Stimulated activated CD8-positive, alpha-beta memory T cell treated with anti-CD3 and anti-CD28 coated beads, Interleukin-12 subunit alpha, Interleukin-12 subunit beta, amount 100 ng/mL, for 24 hours (primary cell): ENCODE results near the gene POLR2E.

Experiments used
- DNase-seq: peaks from one replicate; pipeline ENCODE4 v3.0.0-alpha.2; 2020; ENCODE audit errors: extremely low read depth

The POLR2E gene

DNA sequence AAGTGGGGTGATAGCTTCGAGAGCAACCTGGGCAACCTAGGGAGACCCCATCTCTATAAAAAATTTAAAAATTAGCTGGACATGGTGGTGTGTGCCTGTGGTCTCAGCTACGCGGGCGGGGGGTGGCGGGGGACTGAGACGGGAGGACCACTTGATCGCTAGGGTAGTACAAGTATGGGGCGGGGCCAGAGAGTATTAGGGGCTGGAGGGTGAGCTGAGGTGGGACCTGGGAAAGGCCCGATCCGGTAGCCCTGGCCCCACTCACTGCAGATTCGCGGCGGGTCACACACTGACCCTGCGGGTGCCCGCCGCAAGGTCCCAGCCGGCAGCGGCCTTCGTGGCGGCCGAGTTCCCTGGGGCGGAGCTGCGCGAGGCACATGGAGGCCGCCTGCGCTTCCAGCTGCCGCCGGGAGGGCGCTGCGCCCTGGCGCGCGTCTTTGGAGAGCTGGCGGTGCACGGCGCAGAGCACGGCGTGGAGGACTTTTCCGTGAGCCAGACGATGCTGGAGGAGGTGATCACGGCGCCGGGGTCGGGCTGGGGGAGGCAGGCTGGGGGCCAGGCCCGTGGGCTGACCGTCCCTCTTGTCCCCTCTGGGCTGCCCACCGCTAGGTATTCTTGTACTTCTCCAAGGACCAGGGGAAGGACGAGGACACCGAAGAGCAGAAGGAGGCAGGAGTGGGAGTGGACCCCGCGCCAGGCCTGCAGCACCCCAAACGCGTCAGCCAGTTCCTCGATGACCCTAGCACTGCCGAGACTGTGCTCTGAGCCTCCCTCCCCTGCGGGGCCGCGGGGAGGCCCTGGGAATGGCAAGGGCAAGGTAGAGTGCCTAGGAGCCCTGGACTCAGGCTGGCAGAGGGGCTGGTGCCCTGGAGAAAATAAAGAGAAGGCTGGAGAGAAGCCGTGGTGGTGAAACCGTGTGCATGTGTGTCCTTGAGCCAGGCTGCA is 30.2 kb downstream of the POLR2E start:
- no peak for DNase-seq

DNA sequence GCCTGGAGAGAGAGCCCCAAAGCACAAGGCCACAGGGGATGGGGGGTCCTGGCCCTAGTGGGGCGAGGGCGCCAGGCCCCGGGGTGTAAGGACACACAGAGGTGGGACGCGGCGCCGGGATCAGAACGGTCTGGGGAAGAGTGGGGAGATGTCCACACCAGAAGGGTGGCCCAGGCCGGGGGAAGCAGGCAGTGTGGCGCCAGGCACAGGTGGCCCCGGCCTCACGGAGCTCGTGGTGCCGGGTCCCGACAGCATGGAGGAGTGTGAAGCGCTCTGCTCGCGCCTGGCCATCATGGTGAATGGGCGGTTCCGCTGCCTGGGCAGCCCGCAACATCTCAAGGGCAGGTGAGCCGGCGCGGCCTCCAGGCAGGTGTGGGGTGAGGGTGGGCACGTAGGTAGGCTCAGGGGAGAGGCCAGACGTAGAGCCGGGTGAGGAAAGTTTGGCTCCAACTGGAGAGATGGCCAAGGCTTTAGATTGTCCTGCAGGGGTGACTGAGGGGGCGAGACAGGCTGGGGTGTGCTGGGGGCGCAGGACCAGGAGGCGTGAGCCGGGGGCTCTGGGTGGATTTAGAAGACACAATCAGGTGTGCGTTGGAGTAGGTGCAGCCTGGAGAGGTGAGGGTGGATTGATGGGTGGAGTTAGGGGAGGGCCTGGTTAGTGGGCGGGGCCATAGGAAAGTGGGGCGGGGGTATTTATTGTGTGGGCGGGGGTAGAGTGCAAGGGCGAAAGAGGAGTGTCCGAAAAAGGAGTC is 31.1 kb downstream of the POLR2E start:
- no peak for DNase-seq

DNA sequence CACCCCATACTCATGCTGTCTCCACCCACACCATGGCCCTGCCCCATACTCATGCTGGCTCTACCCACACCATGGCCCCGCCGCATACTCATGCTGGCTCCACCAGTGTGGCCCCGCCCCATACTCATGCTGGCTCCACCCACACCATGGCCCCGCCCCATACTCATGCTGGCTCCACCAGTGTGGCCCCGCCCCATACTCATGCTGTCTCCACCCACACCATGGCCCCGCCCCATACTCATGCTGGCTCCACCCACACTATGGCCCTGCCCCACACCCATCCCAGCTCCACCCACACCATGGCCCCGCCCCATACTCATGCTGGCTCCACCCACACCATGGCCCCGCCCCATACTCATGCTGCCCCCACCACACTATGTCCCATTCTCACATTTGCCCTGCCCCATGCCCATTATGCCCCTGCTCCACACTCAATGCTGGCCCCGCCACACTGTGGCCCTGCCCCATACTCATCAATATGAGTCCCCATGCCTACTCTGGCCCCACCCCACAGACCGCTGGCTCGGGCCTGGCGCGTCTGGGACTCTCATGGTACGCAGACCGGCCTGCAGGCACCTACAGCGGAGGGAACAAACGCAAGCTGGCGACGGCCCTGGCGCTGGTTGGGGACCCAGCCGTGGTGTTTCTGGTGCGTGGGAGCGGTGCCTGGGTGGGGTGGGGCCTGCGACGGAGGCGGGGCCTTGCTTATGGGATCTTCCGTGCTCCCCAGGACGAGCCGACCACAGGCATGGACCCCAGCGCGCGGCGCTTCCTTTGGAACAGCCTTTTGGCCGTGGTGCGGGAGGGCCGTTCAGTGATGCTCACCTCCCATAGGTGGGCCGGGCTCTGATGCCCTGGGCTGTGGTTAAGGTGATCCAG is 31.9 kb downstream of the POLR2E start:
- no peak for DNase-seq

DNA sequence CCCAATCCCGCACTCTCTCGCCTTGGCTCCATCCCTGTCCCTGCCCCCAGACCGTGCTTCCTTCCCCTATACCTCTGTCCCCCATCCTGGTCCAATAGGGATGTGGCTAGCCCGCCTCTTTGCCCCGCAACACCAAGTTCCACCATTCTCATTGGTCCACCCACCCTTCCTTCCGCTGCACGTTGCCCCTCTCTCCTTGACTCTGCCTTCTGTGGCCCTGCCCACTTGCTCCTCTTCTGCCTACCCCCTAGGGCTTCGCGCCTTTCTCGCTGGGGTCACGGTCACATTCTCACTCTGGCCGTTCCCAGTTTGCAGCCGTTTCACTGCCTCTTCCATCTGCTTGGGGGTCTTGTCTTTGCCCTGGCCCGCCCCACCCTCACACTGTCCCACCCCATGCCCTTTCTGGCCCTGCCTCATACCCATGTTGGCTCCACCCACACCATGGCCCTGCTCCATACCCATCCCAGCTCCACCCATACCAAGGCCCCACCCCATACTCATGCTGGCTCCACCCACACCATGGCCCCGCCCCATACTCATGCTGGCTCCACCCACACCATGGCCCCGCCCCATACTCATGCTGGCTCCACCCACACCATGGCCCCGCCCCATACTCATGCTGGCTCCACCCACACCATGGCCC is 32.7 kb downstream of the POLR2E start:
- no peak for DNase-seq

DNA sequence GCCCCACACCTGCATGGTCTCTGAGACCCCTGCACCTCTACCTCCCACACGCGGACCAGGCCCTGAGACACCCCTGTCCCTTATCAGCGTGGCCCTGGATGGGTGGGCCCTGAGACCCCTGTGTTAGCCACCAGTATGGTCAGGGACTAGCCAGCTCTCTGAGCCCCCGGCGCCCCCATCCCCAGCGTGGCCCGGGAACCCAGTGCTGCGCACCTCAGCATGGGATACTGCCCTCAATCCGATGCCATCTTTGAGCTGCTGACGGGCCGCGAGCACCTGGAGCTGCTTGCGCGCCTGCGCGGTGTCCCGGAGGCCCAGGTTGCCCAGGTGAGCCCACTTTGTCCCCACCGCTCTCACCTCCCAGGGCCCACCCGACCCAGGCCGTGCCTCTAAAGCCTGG is 33.2 kb downstream of the POLR2E start:
- DNase-seq, result no peak

DNA sequence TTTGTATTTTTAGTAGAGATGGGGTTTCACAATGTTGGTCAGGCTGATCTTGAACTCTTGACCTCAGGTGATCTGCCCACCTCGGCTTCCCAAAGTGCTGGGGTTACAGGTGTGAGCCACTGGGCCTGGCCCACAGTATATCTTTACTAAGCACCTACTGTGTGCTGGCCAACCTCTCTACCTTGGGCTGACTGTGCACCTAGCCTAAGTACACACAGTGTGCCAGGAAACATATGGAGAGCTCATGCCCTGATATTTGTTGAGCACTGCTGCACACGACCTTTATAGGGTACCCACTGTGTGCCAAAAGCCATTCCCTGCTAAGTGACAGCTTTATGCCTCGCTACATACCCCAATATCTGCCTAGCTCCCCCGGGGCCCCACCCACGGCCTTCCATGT is 34.5 kb downstream of the POLR2E start:
- no peak for DNase-seq

DNA sequence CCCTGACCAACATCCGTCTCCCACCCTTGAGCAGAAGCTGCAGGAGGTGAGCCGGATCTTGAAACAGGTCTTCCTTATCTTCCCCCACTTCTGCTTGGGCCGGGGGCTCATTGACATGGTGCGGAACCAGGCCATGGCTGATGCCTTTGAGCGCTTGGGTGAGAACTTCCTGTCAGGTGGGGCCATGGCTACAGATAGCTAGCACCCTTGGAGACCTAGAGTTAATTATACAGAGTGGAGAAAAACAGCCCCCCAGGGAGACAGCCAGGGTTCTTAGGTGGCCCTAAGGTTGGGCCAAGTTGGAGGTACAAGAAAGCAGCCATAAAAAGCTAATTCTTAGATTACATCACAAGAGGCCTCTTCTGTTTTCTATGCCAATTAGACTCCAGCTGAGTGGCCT is 37.1 kb downstream of the POLR2E start:
- no peak for DNase-seq

DNA sequence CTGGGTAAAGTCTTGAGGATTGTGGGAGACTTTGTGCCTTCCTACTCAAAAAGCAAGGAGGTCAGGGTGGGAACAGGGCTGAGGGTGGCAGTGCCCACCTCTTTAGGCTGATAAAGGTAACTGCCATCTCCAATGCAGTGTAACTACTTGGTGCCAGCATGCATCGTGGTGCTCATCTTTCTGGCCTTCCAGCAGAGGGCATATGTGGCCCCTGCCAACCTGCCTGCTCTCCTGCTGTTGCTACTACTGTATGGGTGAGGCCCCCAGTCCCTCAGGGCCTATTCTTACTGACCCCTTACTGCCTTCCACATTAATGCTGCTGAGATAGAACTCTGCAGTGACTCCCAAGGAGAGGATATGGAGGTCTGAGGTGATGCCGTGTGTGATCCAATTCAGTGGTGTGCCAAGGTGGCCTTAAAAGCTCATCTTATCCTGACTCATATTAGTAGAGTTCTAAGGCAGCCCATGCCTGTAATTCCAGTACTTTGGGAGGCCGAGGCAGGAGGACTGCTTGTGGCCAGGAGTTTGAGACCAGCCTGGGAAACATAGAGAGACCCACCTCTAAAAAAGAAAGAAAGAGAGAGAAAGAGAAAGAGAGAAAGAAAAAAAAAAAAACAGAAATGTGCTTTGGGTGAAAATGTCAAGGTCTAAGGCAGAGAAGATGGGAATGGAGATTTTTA is 37.9 kb downstream of the POLR2E start:
- DNase-seq, result no peak

DNA sequence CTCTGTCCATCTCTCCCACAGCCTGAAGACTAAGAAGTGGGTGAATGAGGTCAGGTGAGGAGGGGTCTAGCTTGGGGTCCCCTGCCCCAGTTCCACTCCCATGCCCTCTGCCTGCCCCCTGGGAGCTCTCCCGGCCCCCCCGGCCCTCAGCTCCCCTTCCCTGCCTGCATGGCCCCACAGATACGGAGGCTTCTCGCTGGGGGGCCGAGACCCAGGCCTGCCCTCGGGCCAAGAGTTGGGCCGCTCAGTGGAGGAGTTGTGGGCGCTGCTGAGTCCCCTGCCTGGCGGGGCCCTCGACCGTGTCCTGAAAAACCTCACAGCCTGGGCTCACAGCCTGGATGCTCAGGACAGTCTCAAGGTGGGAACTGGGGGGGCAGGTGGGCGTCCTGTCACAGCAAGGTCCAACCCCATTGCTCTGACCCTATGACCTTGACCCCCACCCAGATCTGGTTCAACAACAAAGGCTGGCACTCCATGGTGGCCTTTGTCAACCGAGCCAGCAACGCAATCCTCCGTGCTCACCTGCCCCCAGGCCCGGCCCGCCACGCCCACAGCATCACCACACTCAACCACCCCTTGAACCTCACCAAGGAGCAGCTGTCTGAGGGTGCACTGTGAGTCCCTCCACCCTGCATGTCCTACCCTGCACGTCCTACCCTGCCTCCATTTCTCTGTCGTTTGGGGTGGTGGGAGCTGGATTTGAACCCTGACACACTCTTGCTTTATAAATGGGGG is 39.1 kb downstream of the POLR2E start:
- DNase-seq, result no peak

DNA sequence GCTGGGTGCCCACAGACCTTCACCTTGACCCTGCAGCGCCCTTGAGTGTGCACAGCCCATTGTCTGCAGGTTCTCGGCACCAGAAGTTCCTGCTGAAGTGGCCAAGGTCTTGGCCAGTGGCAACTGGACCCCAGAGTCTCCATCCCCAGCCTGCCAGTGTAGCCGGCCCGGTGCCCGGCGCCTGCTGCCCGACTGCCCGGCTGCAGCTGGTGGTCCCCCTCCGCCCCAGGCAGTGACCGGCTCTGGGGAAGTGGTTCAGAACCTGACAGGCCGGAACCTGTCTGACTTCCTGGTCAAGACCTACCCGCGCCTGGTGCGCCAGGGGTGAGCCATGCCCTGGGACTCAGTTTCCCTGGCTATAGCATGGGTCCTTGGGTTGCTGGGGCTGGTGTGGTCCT is 40.1 kb downstream of the POLR2E start:
- DNase-seq, result no peak

DNA sequence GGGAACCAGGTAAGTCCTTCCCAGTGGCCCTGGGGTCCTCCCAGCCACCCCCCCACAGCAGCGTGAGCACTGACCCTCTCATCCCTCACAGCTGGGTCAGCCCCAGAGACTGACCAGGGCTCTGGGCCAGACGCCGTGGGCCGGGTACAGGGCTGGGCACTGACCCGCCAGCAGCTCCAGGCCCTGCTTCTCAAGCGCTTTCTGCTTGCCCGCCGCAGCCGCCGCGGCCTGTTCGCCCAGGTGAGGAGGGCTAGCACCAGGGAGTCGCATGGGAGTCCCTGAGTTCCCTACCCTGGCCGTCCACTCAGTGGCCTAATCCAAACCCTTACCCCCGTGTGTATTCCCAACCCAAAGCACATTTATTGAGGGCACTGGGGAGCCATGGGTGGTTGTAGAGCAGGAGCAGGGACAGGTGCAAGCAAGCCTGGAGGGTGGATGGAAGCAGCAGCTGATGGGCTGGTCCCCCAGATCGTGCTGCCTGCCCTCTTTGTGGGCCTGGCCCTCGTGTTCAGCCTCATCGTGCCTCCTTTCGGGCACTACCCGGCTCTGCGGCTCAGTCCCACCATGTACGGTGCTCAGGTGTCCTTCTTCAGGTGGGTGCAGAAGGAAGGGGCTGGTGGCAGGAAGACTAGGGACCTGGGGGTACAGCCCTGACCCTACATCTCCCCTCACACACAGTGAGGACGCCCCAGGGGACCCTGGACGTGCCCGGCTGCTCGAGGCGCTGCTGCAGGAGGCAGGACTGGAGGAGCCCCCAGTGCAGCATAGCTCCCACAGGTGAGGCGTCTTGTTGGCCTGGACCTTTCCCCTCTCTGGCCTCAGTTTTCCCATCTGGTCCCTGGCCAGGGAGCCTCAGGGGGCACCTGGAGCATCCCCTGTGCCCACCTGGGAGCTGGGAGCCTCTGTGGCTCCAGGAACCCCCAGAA is 40.8 kb downstream of the POLR2E start:
- no peak for DNase-seq

DNA sequence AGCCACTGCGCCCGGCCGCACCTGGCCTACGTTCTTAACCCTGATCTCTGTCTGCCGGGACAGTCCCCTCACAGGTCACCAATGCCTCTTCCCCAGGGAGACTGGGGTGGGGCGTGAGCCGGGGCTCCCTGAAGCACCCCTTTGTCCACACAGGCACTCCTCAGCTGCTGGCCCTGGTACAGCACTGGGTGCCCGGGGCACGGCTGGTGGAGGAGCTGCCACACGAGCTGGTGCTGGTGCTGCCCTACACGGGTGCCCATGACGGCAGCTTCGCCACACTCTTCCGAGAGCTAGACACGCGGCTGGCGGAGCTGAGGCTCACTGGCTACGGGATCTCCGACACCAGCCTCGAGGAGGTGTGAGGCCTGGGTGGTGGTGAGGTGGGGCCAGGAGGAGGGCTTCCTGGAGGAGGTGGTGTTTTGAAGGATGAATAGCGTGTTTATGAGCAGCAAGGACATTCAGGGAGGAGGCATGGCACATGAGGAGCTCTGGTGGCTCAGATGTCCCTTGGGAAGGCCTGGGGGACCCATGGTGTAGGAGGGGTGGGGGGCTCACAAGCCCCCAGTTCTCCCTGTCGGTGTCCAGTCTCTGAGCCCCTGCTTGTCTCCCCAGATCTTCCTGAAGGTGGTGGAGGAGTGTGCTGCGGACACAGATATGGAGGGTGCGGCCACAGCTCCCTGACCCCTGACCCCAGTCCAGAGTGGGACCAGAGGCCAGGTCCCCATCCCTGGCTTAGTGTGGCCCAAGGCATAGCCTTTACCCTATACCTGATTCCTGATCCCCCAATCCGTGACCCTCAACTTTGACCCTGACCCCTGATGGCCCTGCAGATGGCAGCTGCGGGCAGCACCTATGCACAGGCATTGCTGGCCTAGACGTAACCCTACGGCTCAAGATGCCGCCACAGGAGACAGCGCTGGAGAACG is 41.7 kb downstream of the POLR2E start:
- DNase-seq, result no peak

DNA sequence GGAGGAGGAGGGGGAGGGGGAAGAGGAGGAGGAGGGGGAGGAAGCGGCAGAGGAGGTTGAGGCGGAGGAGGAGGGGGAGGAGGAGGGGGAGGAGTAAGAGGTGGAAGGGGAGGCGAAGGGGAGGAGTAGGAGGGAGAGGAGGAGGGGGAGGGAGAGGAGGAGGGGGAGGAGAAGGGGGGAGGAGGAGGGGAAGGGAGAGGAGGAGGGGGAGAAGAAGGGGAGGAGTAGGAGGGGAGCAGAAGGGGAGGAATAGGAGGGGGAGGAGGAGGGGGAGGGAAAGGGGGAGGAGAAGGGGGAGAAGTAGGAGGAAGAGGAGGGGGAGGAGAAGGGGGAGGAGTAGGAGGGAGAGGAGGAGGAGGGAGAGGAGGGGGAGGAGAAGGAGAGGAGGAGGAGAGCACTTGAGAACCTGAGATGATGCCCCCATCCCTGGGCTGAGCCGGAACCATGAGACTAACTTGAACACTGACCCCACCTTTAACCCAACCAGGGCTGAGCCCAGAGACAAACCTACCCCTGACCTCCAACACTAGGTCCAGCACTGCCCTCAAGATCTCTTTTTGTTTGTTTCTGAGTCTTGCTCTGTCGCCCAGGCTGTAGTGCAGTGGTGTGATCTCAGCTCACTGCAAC is 42.7 kb downstream of the POLR2E start:
- no peak for DNase-seq

DNA sequence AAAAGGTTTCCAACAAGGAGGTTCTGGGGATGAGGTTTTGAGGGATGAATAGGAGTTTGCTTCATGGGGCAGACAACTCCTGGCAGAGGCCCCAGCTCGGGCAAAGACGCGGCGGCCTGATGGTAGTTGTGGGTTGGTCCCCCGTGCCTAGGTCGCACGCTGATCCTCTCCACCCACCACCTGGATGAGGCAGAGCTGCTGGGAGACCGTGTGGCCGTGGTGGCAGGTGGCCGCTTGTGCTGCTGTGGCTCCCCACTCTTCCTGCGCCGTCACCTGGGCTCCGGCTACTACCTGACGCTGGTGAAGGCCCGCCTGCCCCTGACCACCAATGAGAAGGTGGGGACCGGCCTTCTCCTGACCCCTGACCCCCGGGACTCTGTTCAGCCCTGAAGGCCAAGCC is 43.4 kb downstream of the POLR2E start:
- no peak for DNase-seq

DNA sequence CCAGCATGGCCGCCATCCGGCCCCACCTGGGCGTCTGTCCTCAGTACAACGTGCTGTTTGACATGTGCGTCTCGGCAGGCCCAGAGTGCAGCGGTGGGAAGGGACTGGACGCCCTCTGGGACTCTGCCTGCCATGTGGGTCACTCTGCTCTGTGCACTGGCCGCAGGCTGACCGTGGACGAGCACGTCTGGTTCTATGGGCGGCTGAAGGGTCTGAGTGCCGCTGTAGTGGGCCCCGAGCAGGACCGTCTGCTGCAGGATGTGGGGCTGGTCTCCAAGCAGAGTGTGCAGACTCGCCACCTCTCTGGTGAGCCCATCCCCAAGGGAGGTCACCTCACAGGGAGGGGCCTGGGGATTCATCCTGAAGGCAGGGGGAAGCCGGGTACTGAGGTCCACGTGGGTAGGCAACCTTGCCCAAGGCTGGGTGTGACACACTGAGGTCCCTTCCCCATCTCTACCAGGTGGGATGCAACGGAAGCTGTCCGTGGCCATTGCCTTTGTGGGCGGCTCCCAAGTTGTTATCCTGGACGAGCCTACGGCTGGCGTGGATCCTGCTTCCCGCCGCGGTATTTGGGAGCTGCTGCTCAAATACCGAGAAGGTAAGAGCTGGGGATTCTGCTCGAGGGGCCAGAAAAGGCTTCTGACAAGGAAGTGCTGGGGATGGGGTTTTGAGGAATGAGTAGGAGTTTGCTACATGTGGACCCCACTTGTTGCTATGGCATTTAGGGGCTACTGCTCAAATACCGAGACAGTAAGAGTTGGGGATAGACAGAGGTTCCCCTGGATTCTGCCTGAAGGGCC is 44.0 kb downstream of the POLR2E start:
- DNase-seq, result no peak

DNA sequence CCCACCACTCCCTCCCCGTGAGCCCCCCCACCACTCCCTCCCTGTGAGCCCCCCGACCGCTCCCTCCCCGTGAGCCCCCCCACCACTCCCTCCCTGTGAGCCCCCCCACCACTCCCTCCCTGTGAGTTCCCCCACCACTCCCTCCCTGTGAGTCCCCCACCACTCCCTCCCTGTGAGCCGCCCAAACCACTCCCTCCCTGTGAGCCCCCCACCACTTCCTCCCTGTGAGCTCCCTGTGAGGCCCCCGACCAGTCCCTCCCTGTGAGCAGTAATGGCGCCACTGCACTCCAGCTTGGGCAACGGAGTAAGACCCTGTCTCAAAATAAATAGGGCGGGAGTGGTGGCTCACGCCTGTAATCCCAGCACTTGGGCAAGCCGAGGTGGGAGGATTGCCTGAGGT is 45.4 kb downstream of the POLR2E start:
- no peak for DNase-seq

DNA sequence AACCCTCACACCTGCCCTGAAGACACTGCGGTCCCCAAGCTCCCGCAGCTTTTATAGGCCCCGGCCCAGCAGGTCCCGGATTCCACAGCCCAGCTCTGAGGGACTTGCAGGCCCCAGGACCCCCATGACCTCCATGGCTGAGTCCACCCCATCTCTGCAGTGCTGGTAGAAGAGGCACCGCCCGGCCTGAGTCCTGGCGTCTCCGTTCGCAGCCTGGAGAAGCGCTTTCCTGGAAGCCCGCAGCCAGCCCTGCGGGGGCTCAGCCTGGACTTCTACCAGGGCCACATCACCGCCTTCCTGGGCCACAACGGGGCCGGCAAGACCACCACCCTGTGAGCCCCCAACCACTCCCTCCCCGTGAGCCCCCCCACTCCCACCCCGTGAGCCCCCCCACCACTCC is 46.1 kb downstream of the POLR2E start:
- no peak for DNase-seq
